Right hindlimb (tissue), 1 donor: Measurements from ENCODE around the gene TBL1XR1.

Experiments
- DNase-seq: peaks from one replicate; pipeline ENCODE4 v3.0.0-alpha.2; 2018

The TBL1XR1 gene

GRCh38 chr3:177106184-177106583 is 91.1 kb downstream of the TBL1XR1 start:
- DNase-seq: no peak

GRCh38 chr3:177105623-177106022 is 91.7 kb downstream of the TBL1XR1 start:
- no peak for DNase-seq

GRCh38 chr3:177104299-177104992 is 92.8 kb downstream of the TBL1XR1 start:
- DNase-seq: no peak

GRCh38 chr3:177102553-177102952 is 94.7 kb downstream of the TBL1XR1 start:
- DNase-seq: no peak

- DNase-seq: no peak
These were observed 98.7 kb downstream of the TBL1XR1 start for GRCh38 chr3:177098551-177098950.

GRCh38 chr3:177096615-177097014 is 100.7 kb downstream of the TBL1XR1 start:
- DNase-seq: no peak

- DNase-seq: no peak
These were observed 103.3 kb downstream of the TBL1XR1 start for GRCh38 chr3:177093966-177094365.

- no peak for DNase-seq
These were observed 107.4 kb downstream of the TBL1XR1 start for GRCh38 chr3:177089901-177090300.

- no peak for DNase-seq
These were observed 108.2 kb downstream of the TBL1XR1 start for GRCh38 chr3:177089110-177089509.

- DNase-seq: no peak
These were observed 111.5 kb downstream of the TBL1XR1 start for GRCh38 chr3:177085794-177086193.

- DNase-seq: no peak
These were observed 112.7 kb downstream of the TBL1XR1 start for GRCh38 chr3:177084616-177085015.

GRCh38 chr3:177080122-177080521 is 117.2 kb downstream of the TBL1XR1 start:
- DNase-seq: no peak

GRCh38 chr3:177079684-177080083 is 117.6 kb downstream of the TBL1XR1 start:
- no peak for DNase-seq

- no peak for DNase-seq
These were observed 125.7 kb downstream of the TBL1XR1 start for GRCh38 chr3:177071496-177072156.

GRCh38 chr3:177069514-177070329 is 127.6 kb downstream of the TBL1XR1 start:
- DNase-seq: no peak

GRCh38 chr3:177068967-177069366 is 128.3 kb downstream of the TBL1XR1 start:
- DNase-seq: no peak

GRCh38 chr3:177066068-177066467 is 131.2 kb downstream of the TBL1XR1 start:
- DNase-seq: no peak

GRCh38 chr3:177065285-177066033 is 131.8 kb downstream of the TBL1XR1 start:
- no peak for DNase-seq

- DNase-seq: no peak
These were observed 135.1 kb downstream of the TBL1XR1 start for GRCh38 chr3:177062052-177062732.

- DNase-seq: no peak
These were observed 135.9 kb downstream of the TBL1XR1 start for GRCh38 chr3:177061369-177061768.

- DNase-seq: no peak
These were observed 136.8 kb downstream of the TBL1XR1 start for GRCh38 chr3:177060492-177060891.

GRCh38 chr3:177058648-177059047 is 138.6 kb downstream of the TBL1XR1 start:
- no peak for DNase-seq
